ENCODE results near the gene TPRN. TPM values are rescaled to one million over a fixed set of nuclear protein-coding genes. Genes with fewer than 3 reads are reported as not detected.

Gene TPRN
- polyA plus RNA-seq, 1 donor from 2014 or later, result 8.1 TPM

DNA sequence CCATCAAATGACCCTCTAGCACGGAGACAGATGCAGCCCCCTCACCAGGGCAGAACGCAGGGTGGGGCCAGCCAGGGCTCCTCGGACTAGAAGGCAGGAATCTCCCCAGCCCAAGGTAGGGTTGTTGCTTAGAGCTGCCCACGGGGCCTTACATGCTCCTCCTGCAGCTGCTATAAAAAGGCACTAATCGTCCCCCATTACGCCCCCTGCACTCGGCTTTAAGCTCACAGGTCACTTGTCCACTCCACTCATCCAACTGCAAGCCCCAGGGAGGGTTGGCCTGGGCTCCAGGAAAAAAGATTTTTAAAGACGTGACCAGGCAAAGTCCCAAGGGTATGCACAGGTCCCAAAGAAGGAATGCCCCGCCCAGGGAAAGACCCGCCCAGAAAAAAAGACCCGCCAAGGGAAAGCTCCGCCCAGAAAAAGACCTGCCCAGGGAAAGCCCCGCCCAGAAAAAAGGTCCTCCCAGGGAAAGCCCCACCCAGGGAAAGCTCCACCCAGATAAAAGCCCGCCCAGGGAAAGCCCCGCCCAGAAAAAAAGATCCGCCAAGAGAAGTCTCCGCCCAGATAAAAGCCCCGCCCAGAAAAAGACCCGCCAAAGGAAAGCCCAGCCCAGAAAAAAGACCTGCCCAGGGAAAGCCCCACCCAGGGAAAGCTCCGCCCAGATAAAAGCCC, 50.5 kb downstream of the TPRN start:
- Histone ChIP-seq H3K9ac (ENCODE audit: low read length) (no peak overlapping the region), H3K9me2 (ENCODE audit: insufficient read depth, low read length) (no peaks in the 10 kb centered on the region), H3K9me3 (ENCODE audit: low read length) (no peaks in the 10 kb centered on the region), H3K36me3 (ENCODE audit: insufficient read depth, low read length) (no peaks in the 10 kb centered on the region), H3F3A (ENCODE audit: insufficient read depth, low read length, poor library complexity, severe bottlenecking) (no peaks in the 10 kb centered on the region), H3K4me3 (ENCODE audit: low read length) (no peak overlapping the region), H3K79me2 (replicated peaks; ENCODE audit: insufficient read depth, low read length) (no peaks in the 10 kb centered on the region), H3K27ac (ENCODE audit: low read length) (no peak overlapping the region), H3K4me2 (ENCODE audit: low read length) (no peak overlapping the region), H4K20me1 (ENCODE audit: insufficient read depth) (no peaks in the 10 kb centered on the region), H2AFZ (ENCODE audit: low read depth, low read length) (no peak overlapping the region), H3K27me3 (ENCODE audit: insufficient read depth, low read depth, low read length) (peaks cover under 1% of the 10 kb centered on the region)
- TF ChIP-seq POLR2AphosphoS5 (IDR thresholded peaks at IDR 0.05), result no peak
- no peak for TF ChIP-seq TAF1 (IDR thresholded peaks at IDR 0.05; ENCODE audit: low read depth)
- TF ChIP-seq EP300 (conservative IDR thresholded peaks at IDR 0.05; ENCODE audit: poor library complexity, severe bottlenecking), result no peak
- TF ChIP-seq, protein P1, sequence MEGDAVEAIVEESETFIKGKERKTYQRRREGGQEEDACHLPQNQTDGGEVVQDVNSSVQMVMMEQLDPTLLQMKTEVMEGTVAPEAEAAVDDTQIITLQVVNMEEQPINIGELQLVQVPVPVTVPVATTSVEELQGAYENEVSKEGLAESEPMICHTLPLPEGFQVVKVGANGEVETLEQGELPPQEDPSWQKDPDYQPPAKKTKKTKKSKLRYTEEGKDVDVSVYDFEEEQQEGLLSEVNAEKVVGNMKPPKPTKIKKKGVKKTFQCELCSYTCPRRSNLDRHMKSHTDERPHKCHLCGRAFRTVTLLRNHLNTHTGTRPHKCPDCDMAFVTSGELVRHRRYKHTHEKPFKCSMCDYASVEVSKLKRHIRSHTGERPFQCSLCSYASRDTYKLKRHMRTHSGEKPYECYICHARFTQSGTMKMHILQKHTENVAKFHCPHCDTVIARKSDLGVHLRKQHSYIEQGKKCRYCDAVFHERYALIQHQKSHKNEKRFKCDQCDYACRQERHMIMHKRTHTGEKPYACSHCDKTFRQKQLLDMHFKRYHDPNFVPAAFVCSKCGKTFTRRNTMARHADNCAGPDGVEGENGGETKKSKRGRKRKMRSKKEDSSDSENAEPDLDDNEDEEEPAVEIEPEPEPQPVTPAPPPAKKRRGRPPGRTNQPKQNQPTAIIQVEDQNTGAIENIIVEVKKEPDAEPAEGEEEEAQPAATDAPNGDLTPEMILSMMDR (IDR thresholded peaks at IDR 0.05; ENCODE audit: poor library complexity, severe bottlenecking), result no peak
- TF ChIP-seq RAD21 (conservative IDR thresholded peaks at IDR 0.05), result no peak
- TF ChIP-seq MXI1 (conservative IDR thresholded peaks at IDR 0.05; ENCODE audit: poor library complexity, severe bottlenecking), result no peak
- TF ChIP-seq REST (IDR thresholded peaks at IDR 0.05; ENCODE audit: borderline replicate concordance), result no peak
- no peak for TF ChIP-seq SMC3 (conservative IDR thresholded peaks at IDR 0.05; ENCODE audit: poor library complexity)
- no peak for TF ChIP-seq EZH2 (IDR thresholded peaks at IDR 0.05; ENCODE audit: borderline replicate concordance, insufficient read depth, low read length, poor library complexity, severe bottlenecking)

- H3K9ac ChIP-seq (ENCODE audit: low read length), result no peak overlapping the region
- no peak overlapping the region for H3K4me3 ChIP-seq (ENCODE audit: low read length)
- no peak overlapping the region for H2AFZ ChIP-seq (ENCODE audit: low read depth, low read length)
- H3F3A ChIP-seq (ENCODE audit: insufficient read depth, low read length, poor library complexity, severe bottlenecking), result no peaks in the 10 kb centered on the region
- H4K20me1 ChIP-seq (ENCODE audit: insufficient read depth), result no peaks in the 10 kb centered on the region
- no peak overlapping the region for H3K27ac ChIP-seq (ENCODE audit: low read length)
- H3K4me2 ChIP-seq (ENCODE audit: low read length), result no peak overlapping the region
- no peaks in the 10 kb centered on the region for H3K36me3 ChIP-seq (ENCODE audit: insufficient read depth, low read length)
- H3K9me2 ChIP-seq (ENCODE audit: insufficient read depth, low read length), result no peaks in the 10 kb centered on the region
- H3K27me3 ChIP-seq (ENCODE audit: insufficient read depth, low read depth, low read length), result no peaks in the 10 kb centered on the region
- no peaks in the 10 kb centered on the region for H3K9me3 ChIP-seq (ENCODE audit: low read length)
- H3K79me2 ChIP-seq (replicated peaks; ENCODE audit: insufficient read depth, low read length), result no peaks in the 10 kb centered on the region
- TF ChIP-seq, protein P1 (IDR thresholded peaks at IDR 0.05; ENCODE audit: poor library complexity, severe bottlenecking), result no peak
- TF ChIP-seq SMC3 (conservative IDR thresholded peaks at IDR 0.05; ENCODE audit: poor library complexity) (no peak), RAD21 (conservative IDR thresholded peaks at IDR 0.05) (no peak), TAF1 (IDR thresholded peaks at IDR 0.05; ENCODE audit: low read depth) (no peak), EP300 (conservative IDR thresholded peaks at IDR 0.05; ENCODE audit: poor library complexity, severe bottlenecking) (no peak), REST (IDR thresholded peaks at IDR 0.05; ENCODE audit: borderline replicate concordance) (no peak), POLR2AphosphoS5 (IDR thresholded peaks at IDR 0.05) (no peak), EZH2 (IDR thresholded peaks at IDR 0.05; ENCODE audit: borderline replicate concordance, insufficient read depth, low read length, poor library complexity, severe bottlenecking) (no peak), MXI1 (conservative IDR thresholded peaks at IDR 0.05; ENCODE audit: poor library complexity, severe bottlenecking) (no peak)
Observed at GRCh38 chr9:137149363-137149762, 51.2 kb downstream of the TPRN start.
